HG03342 (cell line): ENCODE data around the gene CDH13.

Experiments
- ATAC-seq: cut with Tn5 transposase; IDR thresholded peaks from one replicate; pipeline ENCODE4 v1.9.1; 2021; ENCODE audit warnings: mild to moderate bottlenecking, moderate library complexity; ENCODE audit not compliant: unreplicated experiment

CDH13 gene

DNA sequence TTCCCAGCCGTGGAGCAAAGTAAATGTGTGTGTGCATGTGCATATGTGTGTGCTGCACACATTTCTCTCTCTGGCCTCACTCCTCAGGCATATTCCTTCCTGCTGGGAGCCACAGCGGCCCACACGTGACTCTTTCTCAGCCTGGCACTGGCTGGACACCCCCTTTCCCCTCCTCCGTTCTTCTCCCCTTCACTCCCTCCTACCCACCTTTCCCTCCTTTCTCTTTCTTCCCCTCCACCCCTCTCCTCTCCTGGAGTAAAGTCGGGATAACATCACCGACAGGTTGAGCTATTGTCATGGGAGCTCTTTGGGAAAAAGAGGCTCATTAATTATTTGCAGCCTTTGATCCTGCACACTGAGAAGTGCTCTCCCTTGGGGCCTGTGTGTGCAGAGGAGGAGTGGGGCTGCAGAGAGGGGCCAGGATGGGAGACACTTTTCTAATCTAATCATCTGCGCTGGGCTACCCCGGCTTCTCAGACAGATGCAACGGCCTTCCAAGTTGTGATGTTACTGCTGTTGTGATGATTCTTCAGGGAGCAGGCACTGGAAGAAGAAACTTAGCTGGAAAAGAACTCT, 1054.7 kb downstream of the CDH13 start:
- no peak for ATAC-seq

DNA sequence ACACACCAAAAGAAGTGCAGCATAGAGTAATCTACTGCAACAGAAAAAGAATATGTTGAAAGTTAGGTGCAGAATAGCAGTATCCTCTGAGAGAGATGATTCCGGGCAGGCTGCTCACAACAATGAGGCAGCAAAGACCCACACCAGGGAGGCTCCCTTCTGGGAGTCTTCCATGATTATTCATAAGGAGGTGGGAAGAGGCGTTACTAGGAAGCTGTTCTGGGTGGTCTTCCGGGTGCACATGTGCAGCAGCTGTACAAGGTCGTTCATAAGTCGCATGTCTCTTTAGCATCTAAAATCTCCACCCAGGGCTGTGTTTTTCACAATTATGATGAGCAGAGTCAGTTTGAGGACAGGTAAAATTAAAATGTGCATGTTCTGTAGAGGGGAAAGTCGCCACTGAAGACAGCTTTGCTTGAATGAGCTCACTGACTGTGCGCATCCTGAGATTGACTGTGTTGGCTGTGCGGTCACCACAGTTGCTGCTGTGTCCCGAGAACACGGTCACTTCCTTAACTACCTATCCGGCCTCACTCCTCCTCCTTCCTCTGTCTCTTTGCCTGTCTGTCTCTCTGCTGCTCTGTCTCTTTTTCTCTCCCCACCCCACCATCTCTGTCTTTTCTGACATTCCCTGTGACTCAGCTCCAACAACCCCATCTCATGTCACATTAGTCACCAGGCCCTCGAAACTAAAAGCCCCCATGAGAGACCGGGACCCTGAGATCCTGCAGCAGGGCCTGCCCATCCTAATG, 1055.5 kb downstream of the CDH13 start:
- ATAC-seq = no peak

DNA sequence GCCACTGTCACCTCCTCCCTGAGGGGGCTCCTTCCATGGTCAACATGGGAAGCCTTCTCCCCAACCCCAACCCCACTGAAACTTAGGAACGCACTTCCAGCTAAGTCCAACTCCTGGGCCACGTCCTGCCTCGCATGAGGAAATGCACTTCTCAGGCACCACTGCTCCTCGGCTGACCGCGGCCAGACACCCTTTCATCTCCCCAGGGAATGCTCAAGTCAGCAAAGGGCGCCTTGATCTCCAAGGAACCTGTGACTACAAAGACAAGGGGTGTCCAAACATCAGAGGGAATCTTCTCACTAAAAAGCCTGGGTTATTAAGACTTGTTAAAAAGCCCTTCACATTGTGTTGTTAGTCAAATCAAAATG, 1056.1 kb downstream of the CDH13 start:
- ATAC-seq = no peak

DNA sequence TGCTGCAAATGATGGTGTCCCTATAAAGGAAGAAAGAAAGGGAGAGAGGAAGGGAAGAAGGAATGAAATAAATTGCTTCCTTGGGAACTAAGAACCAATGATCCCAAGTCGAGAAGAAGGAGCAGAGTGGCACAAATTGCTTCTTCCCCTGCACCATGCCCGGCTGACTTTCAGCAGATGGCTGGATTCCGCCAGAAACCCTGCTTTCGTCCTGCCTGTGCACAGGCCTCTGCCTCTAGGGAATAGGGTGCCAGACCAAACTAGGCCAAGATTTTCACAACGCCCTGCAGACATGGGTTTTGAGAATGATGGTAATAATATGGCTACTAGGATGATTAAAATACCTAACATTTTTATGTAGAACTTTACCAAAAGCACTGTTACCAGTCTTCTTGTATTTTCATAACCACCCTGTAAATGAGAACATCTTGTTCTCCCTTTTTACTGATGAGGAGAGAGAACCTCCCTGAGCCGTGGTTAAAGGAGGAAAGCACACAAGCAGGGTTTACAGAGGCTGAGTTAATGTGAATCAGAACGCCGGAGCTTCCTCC, 1058.9 kb downstream of the CDH13 start:
- no peak for ATAC-seq

DNA sequence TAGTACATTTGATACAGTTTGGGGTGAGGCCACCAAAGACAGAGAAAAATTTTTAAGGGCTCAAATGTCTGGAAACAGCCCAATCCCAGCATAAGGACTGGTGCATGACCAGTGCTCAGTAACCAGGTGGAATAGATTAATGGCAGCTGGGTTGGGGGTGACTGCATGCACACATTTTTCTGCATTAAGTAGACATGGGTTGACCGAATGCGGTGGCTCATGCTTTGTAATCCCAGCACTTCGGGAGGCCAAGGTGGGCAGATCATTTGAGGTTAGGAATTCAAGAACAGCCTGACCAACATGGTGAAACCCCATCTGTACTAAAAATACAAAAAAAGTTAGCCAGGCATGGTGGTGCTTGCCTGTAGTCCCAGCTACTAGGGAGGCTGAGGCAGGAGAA, 1060.0 kb downstream of the CDH13 start:
- no peak for ATAC-seq

DNA sequence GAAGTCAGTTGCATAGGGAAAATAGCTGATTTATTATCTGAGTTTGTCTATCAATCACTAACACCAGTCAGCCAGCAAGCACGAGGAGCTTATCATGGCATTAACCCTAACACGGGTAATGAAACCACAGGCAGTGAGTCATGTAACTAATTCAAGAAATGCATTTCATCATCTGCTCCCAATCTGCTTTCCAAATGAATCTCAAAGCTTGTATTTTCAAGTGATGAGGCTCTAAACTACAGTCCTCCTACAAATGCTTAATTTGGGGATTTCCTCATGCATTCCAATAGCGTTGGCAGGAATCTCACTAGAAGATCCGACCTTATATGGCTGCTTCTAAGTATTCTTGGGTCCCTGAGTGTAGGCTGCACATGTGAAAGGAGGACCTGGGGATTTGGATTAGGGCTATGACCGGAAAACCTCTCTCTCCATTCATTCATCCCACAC, 1062.6 kb downstream of the CDH13 start:
- ATAC-seq = no peak

DNA sequence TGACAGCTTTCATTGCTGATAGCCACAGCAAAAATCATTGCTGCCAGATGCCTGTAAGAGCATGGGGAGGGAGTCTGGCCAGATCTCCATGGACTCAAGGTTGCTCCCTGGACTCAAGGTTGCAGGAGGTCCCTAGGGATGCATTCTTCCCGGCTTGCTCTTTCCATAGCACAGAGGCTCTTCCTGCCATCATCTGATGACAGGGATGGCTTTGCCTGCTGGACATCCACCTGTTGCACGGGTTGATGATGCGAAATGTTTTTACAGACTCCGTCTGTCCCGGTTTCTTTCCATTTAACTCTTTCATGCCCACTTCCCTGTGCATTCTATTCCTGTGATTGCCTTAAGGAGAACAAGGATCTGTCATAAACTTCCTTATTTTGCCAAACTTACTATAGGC, 1065.5 kb downstream of the CDH13 start:
- no peak for ATAC-seq

DNA sequence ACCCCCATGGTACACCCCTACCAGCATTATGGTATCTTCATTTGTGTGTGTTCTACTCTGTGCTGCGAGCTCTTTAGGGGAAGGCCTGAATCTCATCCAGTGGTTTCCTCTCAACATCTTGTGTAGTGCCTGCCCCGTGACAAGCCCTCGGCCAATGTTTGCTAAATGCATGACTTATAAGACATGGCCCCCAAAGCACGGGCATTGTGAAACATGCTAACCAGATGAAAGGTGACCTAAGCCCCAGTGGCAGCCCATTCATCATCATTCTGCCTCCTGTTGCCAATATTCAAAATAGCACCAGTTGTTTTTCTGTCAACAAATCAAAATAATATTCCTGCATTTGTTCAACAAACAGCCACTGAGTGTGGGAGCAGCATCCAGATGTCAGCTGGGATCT, 1072.2 kb downstream of the CDH13 start:
- no peak for ATAC-seq

DNA sequence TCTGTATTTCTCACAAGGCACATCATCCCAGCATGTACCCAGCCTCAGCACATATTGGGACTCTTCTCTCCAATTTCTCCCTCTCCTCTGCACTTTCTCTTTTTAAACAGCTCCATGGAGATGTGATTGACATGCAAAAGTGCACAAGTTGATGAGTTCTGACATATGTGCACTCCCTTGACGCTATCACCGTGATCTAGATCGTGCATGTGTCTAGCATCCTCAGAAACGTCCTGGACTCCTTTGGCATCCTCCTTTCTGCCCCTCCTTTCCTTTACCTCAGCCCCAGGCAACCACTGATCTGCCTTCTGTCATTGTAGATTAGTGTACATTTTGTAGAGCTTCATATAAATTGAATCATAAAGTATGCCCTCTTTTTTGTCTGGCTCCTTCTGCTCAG, 1073.0 kb downstream of the CDH13 start:
- ATAC-seq = no peak

DNA sequence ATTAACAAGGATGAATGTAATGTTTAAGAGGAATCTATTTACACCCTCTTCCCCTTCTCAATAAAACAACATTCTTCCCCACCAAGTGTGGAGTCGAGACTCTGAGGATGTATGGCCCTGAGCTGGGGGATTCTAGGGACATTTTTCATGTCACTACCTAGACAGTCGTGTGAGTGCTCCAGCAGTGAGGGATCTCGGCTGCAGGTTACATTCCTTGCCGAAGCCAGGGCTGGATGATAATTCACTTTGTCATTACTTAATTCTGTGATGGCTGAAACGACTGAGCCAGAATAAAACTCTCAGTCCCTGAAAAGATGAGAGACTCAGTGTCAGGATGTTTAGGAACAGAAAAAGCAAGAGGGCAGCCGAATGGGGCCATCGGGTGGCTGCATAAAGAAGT, 1074.1 kb downstream of the CDH13 start:
- ATAC-seq = no peak

DNA sequence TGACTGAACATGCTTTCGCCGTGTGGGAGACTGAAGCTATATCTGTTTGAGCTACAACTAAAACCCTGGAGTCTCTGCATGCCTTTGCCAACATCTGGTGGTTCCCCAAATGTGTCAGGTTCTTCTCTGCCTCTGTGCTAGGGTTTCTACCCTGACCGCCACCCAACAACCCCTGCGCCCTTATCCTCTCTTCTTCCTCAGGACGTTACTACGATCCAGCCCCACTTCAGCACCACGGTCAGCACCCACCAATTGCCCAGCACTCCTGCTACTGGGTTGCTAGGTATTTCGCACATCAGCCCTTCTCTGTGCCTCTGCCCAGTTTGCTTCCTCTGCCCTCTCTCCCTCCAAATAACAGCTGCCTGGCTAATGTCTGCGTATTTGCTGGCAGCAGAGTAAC, 1074.7 kb downstream of the CDH13 start:
- no peak for ATAC-seq

DNA sequence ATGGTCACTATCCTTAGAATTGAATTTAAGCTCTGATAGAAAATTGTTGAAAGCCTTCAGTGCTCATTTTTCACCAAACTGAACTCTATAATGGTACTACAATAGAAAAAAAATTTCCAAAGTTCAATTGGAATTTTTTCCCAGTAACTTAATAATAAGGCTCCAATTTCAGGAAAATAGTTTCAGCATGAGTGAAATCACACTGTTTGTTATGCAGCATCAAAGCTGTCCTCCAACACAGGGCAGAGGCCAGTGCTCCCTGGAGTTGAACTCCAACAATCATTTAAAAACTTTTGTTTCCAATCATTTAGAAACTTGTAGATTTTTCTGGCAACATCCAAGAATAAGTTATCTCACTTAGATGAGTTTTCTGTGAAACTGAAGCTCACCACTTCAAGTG, 1077.9 kb downstream of the CDH13 start:
- no peak for ATAC-seq

DNA sequence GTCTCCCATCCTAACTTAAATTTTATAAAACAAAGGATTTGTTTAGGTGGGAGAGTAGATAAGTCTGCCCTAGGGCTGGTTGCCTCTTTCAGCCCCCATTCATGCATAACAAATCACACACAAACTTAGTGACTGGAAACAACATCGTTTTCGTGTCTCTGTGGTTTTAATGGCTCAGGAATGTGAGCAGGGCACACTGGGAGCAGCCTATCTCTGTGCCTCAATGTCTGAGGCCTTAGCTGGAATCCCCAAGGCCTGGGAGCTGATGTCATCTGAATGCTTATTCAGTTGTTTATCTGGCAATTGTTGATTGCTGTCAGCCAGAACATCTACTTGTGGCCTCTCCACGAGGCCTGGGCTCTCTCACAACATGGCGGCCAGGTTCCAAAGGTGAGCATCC, 1079.1 kb downstream of the CDH13 start:
- ATAC-seq = no peak

DNA sequence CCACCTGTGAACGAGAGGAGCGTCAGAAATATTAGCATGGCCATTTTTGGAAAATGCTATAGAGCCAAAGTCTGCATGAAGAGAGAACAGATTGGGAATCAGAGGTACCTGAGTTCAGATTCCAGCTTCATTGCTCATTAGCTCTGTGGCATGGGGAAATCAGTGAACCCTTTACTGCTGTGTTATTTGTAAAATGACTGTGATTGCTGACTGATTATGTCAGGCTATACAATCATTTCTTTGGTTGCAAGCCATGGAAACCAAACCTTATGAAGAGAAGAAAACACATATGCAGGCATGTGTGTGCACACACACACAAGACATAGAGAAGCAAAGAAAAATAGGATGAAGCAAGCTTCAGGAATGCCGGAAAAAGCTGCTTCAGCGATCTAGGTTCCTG, 1079.6 kb downstream of the CDH13 start:
- ATAC-seq = no peak

DNA sequence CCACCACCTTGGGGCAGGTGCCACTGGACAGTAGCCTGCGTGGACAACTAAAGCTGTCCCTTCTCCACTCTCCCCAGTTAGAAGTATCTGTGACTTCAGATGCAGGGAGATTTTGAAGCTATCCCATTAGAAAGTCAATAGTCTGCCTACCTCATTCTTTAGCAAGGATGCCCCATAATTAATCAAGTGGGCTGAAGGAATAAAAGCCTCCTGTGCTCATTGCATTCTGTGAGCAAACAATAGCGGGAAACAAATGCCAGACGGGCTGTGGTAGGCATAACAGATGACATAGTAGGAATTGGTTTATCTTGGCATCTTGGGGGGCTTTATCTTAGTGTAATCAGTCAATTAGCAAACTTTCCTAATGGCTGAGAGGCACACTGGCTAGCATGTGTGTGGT, 1084.3 kb downstream of the CDH13 start:
- ATAC-seq = no peak

DNA sequence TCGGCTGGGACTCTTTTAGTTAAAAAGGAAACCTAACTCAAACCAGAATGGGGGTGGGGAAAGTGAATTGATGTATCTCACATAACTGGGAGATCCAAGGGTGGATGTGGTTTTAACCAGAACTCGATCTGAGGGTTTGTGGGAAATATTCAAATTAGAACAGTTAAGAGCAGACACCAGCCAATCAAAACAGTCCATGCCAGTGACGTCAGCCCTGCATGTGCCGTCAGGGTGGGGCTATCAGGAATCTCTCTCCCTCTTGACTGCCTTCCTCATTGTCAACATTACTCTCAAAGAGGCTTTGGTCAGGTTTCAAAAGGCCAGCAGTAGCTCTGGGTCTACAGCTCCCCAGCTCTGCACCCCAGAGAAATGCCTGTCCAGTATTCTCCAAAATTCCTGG, 1086.8 kb downstream of the CDH13 start:
- no peak for ATAC-seq

DNA sequence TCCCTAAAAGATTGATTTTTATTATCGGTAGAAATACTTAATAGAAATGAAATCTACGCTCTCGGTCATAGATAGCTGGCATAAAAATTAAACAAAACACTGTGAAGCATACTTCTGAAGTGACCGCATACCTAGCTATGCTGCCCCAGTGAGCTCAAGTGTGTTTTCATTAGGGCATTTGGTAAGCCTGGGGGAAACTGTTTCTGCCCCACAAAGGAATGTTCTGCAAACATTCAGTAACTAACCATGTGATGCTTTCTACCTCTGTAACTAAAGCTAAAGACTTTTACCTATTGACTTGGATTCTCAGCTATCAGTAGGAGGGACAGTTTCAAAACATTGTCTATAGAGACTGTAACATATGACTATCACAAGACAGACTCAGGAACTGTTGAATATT, 1087.5 kb downstream of the CDH13 start:
- no peak for ATAC-seq

DNA sequence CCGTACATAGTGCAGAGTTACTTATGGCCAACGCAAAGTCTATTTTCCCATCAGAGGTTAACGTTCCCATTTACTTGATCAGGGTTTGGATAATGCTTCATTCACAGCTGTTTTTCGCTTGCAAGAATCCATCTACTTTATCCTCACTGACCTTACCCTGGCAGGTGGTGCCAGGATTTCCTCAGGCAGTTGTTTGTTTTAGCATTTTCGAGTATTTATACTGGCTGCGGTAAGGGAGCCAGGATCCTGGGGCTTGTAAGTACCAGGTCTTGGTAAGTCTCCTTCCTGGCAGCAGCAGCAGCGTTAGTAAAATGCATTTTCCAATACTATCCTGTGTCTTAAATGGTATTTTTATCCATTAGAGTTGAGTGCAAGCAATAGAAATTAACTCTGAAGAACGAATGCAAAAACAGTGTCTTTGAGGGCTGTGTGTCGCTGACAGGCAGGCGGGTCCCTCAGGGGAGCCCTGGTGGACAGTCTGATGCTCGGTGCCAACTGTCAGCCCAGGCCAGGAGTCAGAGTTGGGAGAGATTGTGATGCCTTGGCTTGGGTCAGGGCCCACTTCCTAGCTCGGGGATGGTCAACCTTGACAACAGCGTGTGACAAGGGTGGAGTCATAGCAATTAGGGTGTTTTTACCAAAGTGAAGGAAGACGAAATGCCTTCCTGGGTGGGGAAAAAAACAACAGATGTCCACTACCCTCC, 1088.6 kb downstream of the CDH13 start:
- ATAC-seq = no peak

DNA sequence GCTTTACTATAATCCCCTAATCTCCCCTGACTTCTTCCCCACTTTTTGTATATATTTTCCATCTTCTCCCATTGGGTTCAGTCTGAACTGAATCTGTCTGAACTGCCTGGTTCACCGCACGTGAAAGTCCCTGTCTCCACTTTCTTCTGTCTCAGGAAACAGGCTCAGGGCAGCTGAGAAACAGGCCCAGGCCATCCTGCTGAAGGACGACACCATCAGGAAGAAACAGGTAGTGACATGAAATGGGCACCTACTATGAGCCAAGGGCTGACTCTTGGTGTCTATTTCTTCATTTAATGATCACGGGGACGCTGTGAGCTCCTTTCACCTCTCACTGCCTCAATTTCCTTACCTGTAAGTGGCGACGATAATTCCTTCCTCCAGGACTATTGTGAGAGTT, 1090.5 kb downstream of the CDH13 start:
- no peak for ATAC-seq

DNA sequence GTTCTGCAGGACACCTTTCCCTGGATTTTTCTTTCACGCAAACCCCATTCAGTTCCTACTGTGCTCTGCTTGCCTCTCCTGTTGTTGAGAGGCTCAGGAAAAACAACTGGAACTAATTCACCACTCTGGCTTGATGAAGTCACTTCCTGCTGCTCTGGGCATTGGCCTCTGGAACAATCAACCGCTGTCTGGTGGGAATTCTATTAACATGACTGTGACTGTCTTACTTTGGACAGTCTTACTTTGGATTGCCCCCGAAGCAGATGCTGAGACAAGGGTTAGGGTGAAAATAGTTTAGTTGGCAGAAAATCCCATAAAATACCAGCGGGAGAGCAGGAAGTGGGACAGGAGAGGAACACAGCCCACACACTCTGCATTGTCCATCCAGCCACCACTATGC, 1091.0 kb downstream of the CDH13 start:
- ATAC-seq = no peak

DNA sequence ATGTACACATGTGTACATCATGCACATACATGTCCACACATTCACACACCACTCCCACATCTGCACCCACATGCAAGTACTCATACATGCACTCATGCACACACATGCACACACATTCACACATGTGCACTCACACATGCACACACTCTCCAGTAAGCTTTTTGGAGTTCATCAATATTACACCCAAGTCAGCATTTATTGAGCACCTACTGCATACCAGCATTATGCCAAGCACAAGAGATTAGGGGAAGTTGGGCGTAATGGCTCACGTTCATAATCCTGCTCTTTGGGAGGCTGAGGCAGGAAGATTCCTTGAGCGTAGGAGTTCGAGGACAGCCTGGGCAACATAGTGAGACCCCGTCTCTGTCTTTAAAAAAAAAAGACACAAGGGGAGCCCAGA, 1093.4 kb downstream of the CDH13 start:
- ATAC-seq = no peak

DNA sequence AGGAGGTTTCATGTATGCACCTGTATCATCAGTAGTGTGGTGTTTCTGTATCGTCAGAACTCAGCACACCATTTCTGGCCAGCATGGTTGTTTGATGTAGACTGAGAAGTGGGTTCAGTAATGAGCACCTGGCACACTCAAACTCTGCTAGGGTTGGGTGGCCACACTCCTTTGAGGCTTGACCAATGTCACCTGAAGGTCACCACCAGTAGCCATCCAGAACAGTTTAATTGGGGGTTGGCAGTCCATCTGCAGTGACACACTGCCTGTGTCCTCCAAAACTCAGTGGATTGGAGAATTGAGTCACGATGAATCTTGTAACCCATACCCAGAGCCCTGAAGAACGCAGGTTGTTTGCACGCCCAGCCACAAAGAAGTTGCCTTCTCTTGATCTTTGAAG, 1094.2 kb downstream of the CDH13 start:
- no peak for ATAC-seq
